GM19043 (cell line): ENCODE data around the gene ACAT1.
"Not testable (repeated sequence)": the region's sequence is repeated elsewhere in the genome, so short reads cannot be mapped to it uniquely, and the experiment has no call there.

Experiments used
- ATAC-seq: cut with Tn5 transposase; IDR thresholded peaks from one replicate; pipeline ENCODE4 v1.9.1; 2021; ENCODE audit warnings: low read depth; ENCODE audit not compliant: unreplicated experiment

Gene ACAT1

GRCh38 chr11:108121274-108122155 is at the start of gene ACAT1:
Gene ACAT1, plus strand, starts transcription at chr11:108121567. Its CDS starts 40 bp downstream, at chr11:108121607.
- peak; percentile 96 for ATAC-seq

GRCh38 chr11:108084811-108085210 is 36.6 kb upstream of the ACAT1 start:
- no peak for ATAC-seq

DNA sequence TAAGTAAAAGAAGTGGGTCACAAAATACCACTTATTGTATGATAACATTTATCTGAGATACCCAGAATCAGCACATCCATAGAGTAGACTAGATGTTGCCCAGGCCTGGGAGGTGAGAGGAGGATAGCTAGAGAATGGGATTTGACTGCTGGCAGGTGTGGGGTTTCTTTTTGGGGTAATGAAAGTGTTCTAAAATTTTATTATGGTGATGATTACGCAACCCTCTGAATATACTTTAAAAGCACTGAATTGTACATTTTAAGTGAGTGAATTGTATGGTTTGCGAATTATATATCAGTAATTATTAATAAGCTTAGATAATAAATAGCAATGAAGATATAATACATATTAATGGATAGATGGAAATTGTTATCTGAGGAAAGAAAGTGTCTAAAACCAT is 35.7 kb upstream of the ACAT1 start:
- ATAC-seq = no peak

GRCh38 chr11:108092134-108092533 is 29.2 kb upstream of the ACAT1 start:
- no peak for ATAC-seq

GRCh38 chr11:108093128-108093904 is 28.1 kb upstream of the ACAT1 start:
- ATAC-seq = no peak

- ATAC-seq = no peak
Observed at GRCh38 chr11:108097179-108097578, 24.2 kb upstream of the ACAT1 start.

- no peak for ATAC-seq
Observed at GRCh38 chr11:108101090-108101775, 20.1 kb upstream of the ACAT1 start.

DNA sequence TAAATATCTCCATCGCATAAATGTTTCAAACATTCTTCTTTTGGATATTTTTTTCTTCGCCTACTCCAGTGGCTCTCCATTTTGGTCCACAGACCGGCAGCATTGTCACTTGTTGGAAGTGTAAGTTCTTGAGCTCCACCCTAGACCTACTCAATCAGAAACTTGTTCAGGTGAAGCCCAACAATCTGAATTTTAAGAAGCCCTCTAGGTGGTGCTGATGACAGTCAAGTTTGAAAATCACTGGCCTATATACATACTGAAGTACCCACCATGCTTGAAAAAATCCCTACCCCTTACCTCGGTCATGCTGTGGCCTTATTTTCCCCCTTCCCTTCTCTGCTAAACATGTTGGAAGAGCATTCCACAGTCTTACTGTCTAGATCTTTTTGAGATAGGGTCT is 10.2 kb upstream of the ACAT1 start:
- ATAC-seq = no peak

DNA sequence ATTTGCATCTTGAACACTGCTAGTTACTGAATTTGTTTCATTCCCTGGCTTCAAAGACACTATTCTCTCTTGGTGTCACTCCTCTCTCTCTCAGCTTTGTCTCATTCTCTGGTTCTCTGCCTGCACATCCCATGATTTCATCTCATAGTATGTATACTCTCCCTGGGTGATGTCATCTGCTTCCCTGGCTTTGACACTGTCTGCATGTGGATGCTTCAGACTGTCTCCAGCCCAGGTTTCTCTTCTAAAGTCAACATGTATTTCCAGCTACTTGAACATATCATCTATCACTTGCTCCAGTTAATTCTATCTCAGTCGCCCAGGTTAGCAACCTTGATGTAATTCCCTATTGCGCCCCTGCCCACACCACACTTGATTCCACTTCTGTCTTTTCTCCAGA is 9.3 kb upstream of the ACAT1 start:
- no peak for ATAC-seq

GRCh38 chr11:108115500-108116140 is 5.7 kb upstream of the ACAT1 start:
- no peak for ATAC-seq

DNA sequence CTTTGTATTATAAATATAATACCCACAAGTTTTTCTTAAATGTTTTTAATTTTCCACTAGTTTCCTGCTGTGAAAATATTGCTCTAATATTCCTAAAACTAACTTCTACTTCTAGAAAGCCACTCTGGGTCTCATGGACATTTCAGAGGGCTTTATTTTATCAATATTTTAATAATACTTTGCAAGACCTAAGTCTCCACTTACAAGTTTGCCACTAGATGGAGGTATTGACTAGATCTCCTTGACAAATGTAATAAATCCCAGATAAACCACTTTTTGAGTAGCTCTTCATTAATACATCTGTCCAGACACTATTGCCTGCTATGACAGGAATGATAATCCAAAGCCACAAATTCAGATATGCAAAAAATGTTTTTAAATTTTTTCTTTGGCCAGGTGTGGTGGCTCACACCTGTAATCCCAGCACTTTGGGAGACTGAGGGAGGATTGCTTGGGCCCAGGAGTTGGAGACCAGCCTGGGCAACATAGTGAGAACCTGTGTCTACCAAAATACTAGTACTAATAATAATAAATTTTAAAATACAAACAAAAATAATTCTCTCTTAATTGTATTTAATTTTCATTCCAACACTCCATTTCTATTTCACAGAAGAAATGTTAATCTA is 3.5 kb upstream of the ACAT1 start:
- no peak for ATAC-seq

- peak; percentile 4 for ATAC-seq
Observed at GRCh38 chr11:108120936-108121273, 462 bp upstream of the ACAT1 start.

DNA sequence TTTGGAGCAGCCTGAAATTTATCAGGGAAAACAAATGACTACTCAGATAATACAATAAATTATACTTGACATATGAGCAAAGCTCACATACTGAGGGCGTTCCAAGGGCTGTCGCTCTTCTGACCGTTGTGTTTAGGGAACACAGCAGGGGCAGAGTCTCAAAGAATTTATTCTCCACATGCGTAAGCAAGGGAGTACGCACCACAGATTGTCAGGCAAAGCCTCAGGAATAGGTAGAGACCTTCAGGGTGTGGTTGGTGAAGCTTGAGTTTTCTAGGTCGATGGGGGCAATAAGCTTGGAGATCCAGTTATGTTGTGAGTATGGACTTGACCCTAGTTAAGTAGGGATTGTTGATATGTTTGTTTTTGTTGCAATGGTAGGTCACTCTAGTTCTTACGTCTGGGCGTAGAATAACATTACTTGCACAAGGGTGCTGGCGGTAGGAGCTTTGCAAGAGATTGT is 830 bp downstream of the ACAT1 start:
- no peak for ATAC-seq

- ATAC-seq = no peak
Observed at GRCh38 chr11:108125096-108125495, 3.7 kb downstream of the ACAT1 start.

DNA sequence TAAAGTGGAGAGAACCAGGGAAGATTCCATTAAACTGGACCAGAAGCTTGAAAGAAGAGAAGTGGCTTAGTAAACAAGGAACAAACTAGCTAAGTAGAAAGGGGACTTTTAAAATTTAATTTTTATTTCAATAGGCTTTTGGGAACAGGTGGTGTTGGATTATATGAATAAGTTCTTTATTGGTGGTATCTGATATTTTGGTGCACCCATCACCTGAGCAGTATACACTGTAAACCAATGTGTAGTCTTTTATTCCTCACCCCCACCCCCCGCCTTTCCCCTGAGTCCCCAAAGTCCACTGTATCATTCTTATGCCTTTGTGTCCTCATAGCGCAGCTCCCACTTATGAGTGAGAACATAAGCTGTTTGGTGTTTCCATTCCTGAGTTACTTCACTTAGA is 7.4 kb downstream of the ACAT1 start:
- ATAC-seq = no peak

DNA sequence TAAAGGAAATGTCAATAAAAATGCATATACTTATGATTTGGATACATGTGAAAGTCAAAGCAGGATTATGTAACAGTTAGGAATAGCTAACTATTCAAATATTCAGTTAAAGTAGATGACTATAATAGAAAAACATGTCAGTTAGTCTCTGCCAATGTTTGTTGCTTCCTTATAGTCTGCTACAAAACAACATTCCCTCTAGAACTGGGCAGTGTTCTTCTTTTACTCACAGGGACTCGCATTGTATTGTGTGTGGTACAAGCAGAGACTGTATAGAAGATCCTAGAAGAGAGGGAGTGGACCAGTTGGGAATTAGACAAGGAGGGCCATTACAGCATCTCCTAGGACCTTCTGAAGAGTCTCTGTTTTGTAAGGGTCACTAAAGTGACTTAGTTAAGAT is 10.6 kb downstream of the ACAT1 start:
- ATAC-seq = no peak

- ATAC-seq = not testable (repeated sequence)
Observed at GRCh38 chr11:108132993-108133538, 11.7 kb downstream of the ACAT1 start.

GRCh38 chr11:108135845-108136544 is 14.6 kb downstream of the ACAT1 start:
- ATAC-seq = no peak

- ATAC-seq = no peak
Observed at GRCh38 chr11:108137212-108137611, 15.8 kb downstream of the ACAT1 start.
